NCI-H1092 (cell line): ENCODE measurements around the gene ZCCHC24.

Source experiments
- DNase-seq: peaks from one replicate; lab custom pipeline; 2025; lab: John Stamatoyannopoulos, UW

The ZCCHC24 gene

DNA sequence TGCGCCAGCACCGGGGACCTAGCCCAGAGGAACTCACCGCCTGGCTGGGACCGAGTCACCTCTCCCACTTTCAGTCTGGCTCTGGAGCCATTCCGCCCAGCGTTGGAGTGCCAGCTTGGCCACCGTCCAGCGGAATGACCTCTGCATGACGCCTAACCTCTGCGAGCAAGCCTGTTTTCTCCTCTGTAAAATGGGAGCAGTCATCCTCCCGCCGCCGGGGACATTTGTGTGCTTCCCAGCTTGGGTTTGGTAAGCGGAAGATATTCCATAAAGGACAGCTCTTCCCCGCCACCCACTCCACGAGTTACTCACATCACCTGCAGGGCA lies 1.3 kb upstream of the ZCCHC24 start:
- DNase-seq: no peak

DNA sequence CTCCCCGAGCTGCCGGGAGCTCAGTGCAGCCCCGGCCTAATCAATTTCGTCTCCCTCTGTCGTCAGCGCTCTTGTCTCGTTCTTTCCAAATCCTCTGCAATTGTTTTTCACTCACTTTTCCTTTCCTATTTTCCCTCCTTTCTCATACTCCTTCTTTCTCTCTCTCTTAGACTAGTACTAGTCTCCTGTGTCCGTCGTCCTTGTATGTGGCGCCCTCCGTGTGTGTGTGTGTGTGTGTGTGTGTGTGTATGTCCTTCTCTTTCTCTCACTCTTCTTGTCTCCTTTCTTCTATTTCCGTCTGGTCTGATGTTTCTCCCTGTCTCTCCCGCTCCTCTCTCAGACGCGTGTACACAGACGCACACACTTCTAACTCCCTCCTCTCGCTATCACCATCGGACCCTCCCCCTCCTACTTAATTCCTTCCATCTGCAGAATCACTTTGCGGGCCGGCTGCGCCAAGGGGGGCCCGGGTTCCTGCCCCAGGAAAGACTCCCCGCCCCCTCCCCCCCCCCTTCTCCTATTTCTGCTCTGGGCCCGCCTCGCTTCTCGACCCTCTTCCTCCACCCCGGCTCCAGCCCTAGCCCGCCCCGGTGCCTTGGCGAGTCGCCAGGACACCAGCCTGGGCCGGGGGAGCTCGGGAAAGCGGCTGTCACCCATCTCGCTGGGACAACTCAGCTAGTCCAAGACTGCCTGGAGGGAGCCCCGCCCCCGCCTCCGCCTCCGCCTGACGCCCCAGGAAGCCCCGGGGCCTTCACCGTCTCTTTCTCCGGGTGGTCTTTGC lies 743 bp upstream of the ZCCHC24 start:
- no peak for DNase-seq

GRCh38 chr10:79444199-79445119 lies 965 bp downstream of the ZCCHC24 start:
- no peak for DNase-seq

GRCh38 chr10:79443338-79444198 lies 1.9 kb downstream of the ZCCHC24 start:
- no peak for DNase-seq

DNA sequence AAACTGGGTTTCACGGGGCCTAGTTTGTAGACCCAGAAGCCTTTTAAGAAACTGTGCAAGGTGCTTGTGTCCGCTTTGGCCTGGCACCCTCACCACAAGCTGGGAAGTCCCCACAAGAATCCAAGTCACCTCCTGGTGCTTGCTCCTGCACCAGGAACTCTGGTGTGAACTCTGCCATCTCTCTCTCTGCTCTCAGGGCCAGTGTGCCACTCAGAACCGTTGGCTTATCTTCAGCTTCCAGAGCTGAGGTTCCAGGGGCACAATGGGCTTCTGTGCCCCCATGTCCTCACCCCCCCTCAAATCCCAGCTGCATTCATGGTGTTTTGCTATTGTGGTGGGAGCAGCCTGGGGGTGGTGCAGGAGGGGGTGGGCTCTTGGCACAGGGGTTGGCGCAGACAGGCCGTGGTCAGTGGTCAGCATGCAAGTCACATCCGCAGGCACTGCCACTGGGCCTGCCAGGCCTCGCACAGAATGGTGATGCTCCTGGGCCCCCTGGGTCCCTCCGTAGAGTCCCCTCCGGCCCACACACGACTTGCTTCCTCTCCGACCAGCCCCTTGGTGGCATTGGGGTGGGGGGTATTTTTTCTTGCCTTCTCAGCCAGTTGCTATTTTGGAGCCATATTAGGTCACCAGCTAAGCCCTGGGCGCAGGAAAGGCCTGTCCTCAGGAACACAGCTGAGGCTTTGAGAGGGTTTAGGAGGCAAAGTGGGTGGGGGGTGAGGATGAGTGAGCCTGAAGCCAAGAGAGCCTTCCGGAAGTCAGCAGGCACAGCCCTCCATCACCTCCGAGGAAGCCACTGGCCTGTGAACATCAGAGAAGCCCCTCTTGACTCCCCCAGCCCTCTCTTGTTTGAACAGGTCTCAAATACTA lies 3.0 kb downstream of the ZCCHC24 start:
- no peak for DNase-seq

DNA sequence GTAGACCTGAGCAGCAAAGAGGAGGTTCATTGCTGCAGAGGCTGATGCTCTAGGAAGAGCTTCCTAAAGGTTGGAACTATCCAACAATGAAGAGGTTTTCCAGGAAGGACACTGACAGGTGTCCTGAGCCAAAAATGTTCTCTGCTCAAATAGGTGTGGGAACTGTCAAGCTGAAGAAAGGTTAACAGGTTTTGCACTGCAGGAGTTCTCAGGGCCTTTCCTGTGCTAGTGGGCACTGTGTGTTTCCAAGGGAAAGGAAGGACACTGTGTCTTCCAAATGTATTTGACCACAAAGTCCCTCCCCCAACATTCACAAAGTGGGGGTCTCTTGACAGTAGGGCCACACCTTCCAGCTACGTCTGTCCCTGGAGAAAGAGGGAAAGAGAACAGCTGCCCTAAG lies 4.0 kb downstream of the ZCCHC24 start:
- DNase-seq: no peak

DNA sequence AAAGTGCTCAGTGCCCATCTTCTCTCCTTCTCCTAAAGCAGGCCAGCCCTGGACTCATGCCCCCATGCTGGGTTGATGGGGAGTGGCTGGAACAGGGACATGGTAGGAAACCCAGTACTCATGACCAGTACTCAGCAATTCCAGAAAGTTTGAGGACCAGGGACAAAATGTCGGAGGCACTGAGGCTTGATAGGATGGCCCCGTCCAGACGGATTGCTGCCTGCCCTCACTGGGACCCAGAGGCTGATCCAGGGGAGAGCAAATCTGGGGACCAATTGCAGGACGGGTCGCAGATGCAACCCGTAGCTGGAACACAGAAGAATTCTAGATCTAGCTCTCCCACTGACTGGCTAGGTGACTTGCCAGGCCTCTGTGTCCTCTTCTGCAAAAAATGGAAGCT lies 5.1 kb downstream of the ZCCHC24 start:
- DNase-seq: no peak

DNA sequence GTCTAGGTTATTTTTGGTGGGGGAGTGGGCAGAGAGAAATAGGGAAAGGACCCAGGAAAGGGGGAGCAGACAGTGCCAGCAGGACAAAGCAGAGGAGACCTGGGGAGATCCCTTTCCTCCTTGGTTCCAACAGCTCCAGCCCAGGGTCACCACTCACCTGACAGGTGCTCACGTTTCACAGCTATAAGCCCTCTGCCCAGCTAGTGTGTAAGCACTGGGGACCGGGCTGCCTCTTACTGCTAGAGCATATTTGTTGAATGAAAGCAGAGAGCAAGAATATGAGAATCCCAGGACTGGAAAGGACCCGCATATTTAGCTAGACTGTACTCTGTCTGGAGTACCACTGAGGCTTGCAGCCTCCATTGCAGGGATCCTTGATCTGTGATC lies 6.7 kb downstream of the ZCCHC24 start:
- no peak for DNase-seq

GRCh38 chr10:79438021-79438698 lies 7.3 kb downstream of the ZCCHC24 start:
- DNase-seq: no peak

- DNase-seq: no peak
Measured at GRCh38 chr10:79437111-79437814, 8.2 kb downstream of the ZCCHC24 start.

GRCh38 chr10:79436850-79437103 lies 8.6 kb downstream of the ZCCHC24 start:
- no peak for DNase-seq

- no peak for DNase-seq
Measured at GRCh38 chr10:79436066-79436849, 9.2 kb downstream of the ZCCHC24 start.

DNA sequence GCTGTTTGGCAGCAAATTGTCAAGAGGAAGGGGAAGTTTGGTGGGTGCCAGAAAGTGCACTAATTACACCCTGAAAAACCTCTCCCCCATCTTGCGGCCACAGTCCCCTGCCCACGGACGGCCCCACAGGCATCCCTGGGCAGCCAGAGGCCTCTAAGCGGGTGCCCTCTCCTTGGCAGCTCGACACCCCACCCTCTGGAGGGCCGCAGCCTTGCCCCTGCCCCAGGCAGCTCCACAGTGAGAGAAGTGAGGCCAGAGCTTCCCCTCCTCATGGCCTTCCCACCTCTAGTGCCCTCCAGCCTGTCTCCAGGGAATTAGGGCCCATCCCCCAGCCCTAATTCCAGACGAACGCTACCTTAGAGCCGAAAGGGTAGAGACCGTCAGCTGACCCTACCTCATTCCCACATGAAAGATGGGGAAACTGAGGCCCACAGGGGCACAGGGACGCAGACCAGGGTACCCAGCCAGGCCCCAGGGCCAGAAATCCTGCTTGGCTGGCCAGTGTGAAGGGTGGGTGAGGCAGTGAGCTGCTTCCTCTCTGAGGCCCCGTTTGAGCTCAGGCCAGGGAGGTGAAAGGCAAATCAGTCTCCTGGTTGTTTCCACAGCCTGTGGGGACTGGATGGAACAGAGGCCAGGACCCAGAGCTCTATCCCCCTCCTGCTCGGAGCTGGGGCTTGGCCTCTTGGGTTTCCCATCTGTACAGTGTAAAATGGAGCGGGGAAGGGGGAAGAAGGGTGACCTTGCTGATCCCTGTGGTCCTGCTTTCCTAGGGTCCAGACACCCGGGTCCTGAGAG lies 10.0 kb downstream of the ZCCHC24 start:
- DNase-seq: no peak

DNA sequence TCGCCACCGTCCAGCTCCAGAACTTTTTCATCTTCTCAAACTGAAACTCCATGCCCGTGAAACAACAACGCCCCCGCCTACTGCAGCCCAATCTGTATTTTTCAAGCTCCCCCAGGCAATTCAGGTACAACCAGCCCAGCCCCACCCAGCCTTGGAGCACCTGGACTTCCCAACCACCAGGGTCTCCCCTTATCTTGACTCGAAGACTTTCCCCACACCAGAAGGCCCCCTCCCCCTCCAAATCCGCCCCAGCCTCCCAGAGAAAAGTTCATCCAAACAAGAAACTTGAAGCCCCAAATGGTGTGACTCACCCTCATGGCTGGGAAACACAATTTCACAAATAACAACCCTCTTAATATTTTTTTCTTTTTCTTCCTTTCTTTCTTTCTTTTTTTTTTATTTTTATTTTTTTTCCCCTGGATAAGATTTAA lies 10.6 kb downstream of the ZCCHC24 start:
- DNase-seq: no peak

GRCh38 chr10:79434223-79434687 lies 11.2 kb downstream of the ZCCHC24 start:
- DNase-seq: no peak

GRCh38 chr10:79433324-79434222 lies 11.9 kb downstream of the ZCCHC24 start:
- no peak for DNase-seq
